Activated effector memory CD4-positive, alpha-beta T cell treated with anti-CD3 and anti-CD28 coated beads, Interleukin-2, amount 50 U/mL, for 16 hours (primary cell): ENCODE measurements around the gene ANKS3.
A peak's percentile ranks its signal among the peaks of the same experiment; 100 is the strongest.

ENCODE experiments used
- DNase-seq: peaks from one replicate; pipeline ENCODE4 v3.0.0-alpha.2; 2020

Gene ANKS3

GRCh38 chr16:4695473-4696171 is 38.4 kb downstream of the ANKS3 start:
- DNase-seq, result no peak

- no peak for DNase-seq
Measured at GRCh38 chr16:4694642-4695451, 39.2 kb downstream of the ANKS3 start.

DNA sequence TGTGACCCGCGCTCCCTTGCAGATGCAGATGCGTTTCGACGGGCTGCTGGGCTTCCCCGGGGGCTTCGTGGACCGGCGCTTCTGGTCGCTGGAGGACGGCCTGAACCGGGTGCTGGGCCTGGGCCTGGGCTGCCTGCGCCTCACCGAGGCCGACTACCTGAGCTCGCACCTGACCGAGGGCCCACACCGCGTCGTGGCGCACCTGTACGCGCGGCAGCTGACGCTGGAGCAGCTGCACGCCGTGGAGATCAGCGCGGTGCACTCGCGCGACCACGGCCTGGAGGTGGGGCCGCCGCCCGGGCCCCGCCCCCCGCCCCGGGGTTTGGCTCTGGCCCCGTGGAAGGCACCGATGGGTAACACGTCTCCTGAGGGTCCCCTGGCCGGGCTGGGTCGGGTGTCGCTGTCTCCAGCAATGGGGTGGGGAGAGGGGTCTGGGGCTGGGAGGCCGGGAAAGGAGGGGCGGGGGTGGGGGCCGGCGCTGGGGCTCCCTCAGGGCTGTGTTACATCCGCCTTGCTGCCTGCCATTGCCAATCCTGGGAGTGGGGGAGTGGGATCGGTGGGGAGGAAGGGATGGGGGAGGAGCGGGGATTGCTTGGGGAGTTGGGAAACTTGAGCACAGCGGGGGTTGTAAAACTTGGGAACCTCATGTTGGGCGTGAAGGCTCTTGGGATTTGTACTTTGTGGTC is 40.0 kb downstream of the ANKS3 start:
- peak; percentile 84 for DNase-seq

DNA sequence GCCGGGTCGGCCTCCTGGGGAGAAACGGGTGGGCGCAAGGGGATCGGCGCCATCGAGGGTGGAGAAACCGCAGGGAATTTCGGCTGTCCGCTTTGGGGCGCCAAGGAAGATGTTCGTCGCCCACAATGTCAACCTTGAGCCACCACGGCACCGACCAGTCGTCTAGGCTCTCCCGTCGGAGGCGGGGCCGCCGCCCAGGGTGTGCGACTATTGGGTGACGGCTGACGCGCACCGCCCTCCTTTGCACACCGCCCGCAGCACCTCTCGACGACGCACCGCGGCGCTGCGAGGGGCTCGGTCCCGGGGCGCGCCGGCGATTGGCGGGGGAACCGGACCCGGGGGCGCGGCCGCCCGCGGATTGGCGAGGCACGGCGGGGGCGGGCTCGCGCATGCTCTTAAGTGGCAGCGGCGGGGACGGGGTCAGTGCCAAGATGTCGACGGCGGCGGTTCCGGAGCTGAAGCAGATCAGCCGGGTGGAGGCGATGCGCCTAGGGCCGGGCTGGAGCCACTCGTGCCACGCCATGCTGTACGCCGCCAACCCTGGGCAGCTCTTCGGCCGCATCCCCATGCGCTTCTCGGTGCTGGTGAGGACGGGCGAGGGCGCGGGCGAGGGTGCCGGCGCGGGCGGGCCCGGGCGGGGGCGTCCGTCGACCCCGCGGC is 40.6 kb downstream of the ANKS3 start, which contains the start of gene NUDT16L1:
Gene NUDT16L1, plus strand, starts transcription at position 267 of the 660 bp plus-strand sequence. Its CDS starts 165 bp downstream, at position 432.
- DNase-seq, result peak; percentile 99

- DNase-seq, result no peak
Measured at GRCh38 chr16:4692460-4693295, 41.4 kb downstream of the ANKS3 start.

GRCh38 chr16:4691666-4692412 is 42.2 kb downstream of the ANKS3 start:
- DNase-seq, result no peak

- DNase-seq, result no peak
Measured at GRCh38 chr16:4690946-4691665, 43.0 kb downstream of the ANKS3 start.

DNA sequence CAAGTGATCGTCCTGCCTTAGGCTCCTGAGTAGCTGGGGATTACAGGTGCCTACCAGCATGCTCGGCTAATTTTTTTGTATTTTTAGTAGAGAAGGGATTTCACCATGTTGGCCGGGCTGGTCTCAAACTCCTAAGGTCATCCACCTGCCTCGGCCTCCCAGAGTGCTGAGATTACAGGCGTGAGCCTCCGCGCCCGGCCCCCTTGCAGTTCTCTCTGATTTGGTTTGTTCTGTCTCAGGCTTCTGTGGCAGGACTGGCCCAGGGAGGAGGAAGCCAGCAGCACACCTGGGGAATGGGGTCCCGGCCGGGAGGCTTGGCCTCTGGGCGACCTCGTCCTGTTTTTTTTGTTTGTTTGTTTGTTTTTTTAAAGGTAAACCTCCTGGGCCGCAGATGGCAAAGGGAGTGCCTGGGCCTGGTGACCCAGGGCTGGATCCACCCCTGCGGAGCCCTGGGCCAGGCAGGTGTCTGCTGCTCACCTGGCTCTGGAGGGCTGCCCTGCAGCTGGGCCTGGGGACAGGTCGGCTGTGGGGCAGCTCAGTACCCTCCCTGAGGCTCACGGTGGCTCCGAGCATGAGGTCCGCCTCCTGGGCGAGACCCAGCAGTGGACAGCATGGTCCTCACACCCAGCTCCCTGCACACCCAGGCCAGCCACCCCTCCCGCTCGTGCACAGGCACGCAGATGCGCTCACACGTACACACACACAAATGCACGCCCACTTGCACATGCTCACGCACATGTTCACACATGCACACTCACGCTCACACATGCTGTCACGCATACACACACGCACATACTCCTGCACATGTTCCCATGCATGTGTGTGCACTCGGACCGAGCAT is 44.0 kb downstream of the ANKS3 start:
- no peak for DNase-seq

- no peak for DNase-seq
Measured at GRCh38 chr16:4689091-4689671, 44.9 kb downstream of the ANKS3 start.

- no peak for DNase-seq
Measured at GRCh38 chr16:4688674-4689045, 45.4 kb downstream of the ANKS3 start.

- DNase-seq, result no peak
Measured at GRCh38 chr16:4687946-4688673, 46.0 kb downstream of the ANKS3 start.

- no peak for DNase-seq
Measured at GRCh38 chr16:4687416-4687815, 46.7 kb downstream of the ANKS3 start.

DNA sequence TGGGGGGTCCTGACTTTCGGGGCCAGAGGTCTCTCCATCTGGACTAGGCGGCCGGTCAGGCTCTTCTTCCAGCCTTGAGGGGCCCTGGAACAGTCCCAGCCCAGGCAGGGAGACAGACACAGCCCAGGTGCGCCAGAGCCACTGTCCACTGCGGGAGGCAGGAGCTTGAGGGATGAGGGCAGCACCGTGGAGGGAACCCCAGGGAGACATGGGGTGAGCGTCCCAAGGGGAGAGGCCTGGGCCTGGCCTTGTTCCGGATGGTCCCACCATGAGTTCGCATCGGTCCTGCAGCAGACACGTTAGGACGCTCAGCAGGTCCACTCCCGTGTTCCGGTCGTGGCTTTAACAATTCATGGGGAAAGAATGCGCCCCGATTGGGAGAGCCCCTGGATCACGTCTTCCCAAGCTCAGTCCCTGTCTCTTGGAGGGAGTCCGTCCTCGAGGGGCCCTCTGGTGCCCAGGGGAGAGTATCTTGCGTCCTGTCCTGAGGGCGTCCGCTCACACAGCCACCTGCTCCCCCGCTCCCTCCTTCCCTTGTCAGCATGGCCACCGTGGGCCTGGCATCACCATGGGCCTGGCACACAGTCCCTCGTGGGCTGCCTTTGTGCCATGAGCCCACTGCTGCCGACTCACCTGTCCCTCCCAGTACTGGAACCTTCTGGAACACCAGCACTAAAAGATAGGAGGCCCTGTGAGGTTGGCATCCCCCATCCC is 47.4 kb downstream of the ANKS3 start:
- DNase-seq, result no peak

GRCh38 chr16:4685776-4686496 is 48.1 kb downstream of the ANKS3 start:
- DNase-seq, result no peak

DNA sequence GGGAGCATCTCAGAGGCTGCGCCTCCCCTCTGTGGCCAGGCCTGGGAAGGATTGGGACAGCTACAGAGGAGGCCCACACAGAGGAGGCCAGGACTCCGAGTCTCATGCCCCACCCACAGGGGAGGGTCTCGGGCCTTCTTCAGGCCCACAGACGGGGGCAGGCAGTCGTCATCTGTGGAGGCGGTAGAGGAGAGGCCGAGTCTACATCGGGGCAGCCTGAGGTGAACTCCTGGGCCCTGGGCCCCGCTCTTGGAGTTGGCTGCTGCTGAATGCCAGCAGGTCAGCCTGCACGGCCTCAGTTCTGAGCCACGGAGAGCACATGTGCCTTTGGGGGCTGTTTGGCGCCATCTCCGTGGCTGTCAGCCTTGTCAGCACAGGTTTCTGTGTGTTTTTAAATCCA is 48.8 kb downstream of the ANKS3 start:
- no peak for DNase-seq

DNA sequence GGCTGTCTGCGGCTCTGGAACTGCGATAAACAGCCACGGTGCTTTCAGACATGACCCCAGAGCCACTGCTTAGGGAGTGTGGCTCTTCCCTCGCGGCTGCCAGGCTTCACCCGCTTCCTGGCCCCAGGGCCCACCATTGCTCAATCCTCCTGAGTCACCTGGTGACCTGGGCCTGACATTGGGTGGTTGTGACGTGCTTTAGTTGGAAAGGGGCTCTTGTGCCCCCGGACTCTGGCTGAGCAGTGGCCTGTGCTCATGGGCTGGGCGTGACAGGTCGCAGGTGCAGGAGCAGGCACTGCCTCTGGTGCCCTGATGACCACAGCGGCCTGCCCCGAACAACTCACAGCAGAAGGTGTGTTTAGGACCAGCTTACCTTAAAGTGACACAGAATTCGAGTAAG is 49.3 kb downstream of the ANKS3 start:
- no peak for DNase-seq

DNA sequence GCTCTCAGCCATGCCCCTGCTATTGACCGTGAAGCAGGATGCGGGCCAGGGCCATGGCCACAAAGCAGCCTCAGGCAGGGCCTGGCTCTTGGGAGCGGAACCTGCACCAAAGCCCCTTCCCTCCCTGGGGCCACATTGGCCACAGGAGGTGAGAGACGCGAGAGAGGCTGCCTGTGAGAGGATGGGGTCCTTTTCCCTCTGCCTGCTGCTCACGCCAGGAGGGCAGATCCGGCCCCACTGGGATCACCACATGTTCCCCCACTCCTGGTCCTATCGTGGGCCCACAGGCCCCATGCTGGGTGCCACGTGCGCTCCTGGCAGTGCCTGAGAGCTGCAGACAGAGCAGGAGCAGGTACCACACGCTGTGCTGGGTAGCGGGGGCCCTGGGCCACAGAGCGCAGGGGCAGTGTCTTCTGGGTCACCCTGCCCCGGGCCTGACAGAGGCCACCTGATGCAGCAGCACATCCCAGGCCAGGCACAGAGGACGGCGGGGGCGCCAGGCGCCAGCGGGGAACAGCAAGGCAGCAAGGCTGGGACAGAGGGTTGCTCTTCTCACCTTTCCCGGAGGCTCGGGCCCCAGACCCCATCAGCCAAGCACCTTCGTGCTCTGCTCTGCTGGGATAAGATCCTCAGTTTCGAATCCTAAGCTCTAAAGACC is 49.9 kb downstream of the ANKS3 start:
- DNase-seq, result no peak
